GM12874 (cell line): Measurements from ENCODE around the gene ADAMTSL2.

ENCODE experiments used
- TF ChIP-seq, protein P1 (sequence below): IDR thresholded peaks from 2 replicates; pipeline ENCODE4 v1.5.1; 2011; ENCODE audit warnings: low read depth, mild to moderate bottlenecking, control low read depth, low read length, moderate library complexity; ENCODE audit not compliant: insufficient read depth

Gene ADAMTSL2

DNA sequence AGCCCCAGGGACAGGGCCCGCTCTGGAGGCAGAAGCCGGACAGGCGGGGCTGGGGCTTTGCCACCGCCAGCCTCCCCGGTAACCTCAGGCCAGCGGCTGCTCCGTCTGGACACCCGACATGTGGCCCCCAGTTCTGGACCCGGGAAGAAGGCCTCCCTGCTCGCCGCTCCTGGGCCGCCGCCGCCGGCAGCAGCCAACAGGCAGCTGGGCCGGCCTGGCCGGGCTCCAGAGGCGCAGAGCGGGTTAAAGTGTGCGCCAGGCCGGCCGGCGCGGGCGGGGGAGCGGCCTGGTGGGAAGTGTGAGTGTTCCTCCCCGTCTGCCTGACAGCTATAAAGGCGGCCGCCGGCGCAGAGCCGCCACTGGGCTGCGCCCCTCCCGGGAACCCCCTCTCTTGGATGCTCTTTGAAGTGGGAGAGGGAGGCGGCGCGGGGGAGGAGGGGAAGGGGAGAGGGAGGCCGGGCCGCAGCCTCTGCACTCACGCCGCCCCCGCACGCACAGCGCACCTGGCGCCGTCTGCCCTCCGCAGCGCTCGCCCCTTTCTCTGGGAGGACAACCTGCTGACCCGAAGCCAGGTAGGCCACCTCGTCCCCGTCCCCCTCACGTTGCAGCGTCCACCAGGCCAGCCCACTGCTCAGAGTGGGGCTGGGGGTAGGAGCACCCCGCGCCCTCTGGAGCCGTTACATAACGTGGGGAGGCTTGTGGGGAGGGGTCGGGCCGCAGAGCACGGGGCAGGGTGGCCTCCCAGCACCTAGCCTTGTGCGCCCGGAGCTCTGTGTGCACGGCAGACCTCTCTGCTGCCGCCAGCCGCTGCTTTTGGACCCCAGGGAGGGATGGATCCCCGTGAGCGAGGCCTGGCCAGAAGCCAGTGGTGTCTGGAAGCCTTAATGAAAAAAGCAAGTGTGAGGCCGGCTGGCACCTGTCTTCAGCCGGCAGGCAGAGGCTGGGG, at the start of gene ADAMTSL2:
Gene ADAMTSL2, plus strand, starts transcription at position 359 of the 946 bp plus-strand sequence. CDS start 2,009 bp downstream, outside the sequence.
- TF ChIP-seq, protein P1, sequence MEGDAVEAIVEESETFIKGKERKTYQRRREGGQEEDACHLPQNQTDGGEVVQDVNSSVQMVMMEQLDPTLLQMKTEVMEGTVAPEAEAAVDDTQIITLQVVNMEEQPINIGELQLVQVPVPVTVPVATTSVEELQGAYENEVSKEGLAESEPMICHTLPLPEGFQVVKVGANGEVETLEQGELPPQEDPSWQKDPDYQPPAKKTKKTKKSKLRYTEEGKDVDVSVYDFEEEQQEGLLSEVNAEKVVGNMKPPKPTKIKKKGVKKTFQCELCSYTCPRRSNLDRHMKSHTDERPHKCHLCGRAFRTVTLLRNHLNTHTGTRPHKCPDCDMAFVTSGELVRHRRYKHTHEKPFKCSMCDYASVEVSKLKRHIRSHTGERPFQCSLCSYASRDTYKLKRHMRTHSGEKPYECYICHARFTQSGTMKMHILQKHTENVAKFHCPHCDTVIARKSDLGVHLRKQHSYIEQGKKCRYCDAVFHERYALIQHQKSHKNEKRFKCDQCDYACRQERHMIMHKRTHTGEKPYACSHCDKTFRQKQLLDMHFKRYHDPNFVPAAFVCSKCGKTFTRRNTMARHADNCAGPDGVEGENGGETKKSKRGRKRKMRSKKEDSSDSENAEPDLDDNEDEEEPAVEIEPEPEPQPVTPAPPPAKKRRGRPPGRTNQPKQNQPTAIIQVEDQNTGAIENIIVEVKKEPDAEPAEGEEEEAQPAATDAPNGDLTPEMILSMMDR = no peak

DNA sequence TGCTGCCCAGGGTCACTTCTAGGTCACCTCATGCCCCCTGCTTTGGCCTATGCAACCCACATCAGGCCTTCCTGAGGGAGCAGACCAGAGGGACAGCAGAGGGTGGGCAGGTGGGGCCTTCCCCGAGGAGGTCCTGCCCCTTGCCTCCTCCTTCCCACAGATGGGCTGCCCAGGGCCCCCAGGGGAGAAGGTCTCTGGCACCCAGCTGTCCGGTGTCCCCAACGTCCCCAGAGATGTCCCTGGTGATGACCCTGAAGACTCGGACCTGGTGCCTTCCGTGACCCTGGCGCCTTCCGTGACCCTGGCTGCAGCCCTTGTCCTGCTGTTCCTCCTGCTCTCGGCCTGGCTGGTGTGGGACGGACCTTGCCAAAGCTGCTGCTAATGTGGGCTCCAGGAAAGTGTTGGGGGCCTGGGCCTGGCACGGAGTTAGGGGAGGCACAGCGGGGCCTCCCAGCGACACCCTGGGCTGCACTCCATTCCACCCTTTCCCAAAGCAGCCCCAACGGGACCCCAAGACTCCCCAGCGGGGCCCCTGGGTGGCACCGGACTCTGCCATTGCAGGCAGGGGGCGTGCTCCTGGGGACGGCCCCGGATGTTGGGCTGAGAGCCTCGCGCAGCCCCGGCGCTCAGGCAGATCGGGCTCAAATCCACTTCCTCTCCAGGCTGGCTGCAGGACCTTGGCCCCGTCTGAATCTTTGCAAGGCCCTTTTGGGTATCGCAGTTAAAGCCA, 48.8 kb upstream of the ADAMTSL2 start:
- TF ChIP-seq, protein P1 = no peak; the same call in 1 of the 2 replicates

DNA sequence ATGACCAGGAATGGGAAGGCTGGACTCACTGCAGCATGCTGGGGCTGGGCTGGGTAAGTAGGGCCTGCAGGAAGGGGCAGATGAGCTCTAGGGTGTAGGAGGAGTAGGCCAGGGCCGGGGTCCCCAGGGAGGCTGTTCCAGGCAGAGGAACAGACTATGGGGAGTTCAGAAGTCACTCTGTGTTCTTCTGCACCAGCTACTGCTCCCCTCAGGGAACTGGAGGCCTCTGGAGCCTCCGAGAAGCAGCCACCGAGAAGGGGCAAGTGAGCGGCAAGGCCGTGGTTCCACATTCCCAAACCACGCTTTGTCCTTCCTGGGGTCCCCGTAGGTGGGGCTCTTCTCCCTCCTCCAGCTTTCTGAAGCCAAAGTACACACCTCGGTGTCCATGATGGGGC, 47.2 kb upstream of the ADAMTSL2 start:
- TF ChIP-seq, protein P1 = no peak

DNA sequence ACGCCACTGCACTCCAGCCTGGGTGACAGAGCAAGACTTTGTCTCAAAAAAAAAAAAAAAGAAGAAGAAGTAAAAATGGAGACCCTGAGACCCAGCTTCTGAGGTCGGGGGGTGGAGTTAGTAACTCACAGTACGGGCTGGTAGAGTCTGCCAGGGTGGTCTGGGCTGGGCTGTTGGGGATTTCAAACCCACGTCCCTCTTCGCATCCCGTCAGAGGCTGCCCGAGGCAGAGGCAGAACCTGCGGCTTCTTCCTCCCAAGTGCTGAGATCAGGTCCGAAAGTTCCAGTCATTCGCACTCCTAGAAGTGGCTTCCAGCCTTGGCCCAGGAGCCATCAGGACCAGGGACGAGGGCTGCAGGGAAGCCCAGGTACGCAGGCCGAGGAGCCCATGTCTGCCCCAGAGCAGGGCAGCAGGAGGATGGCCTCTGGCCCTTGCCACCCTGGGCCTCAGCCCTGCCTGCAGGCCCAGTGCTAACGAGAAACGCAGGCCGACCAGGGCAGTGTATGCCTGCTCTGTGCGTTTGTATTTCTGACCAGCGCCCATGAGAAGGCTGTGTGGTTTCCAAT, 45.7 kb upstream of the ADAMTSL2 start:
- TF ChIP-seq, protein P1 = no peak

DNA sequence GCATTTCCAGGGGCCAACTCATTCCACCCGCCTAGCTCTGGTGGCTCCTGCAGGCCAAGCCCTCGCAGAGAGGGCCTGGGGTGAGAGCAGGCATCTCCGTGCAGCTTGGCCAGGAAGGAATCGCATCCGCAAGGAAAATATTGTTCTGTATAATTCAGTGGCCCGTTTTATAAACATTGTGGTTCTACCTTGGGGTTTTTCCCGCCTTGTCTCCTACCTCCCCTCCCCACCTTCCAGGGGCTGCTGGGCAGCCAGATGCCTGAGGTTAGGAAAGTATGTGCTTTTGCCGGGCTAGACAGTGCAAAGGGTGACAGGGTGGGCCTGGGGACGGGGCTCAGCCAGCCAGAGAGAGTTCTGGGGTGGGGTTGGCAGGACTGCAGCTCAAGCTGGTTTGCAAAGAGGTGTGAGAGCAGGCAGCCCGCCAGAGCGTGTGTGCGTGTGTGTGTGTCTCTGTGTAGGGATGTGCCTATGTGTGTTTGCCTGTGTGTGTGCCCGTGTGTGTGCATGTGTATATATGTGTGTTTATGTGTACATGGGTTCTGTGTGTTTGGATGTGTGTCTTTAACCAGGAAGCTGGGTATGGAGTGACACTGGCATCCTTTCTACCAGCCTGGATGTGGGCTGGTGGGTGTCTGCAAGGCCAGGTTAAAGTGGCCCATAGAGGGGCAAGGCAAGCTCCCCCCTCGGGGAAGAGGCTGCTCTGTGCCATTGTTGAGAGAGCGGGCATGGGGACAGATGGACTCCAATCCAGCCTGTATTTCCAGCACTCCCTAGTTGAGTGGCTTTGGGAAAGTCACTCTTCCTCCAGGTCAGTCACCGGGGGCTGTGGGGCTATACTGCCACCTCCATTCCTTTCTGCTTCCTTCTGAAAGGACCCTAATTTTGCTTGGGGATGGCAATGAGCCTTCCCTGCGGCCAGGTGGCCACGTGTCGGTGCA, 45.0 kb upstream of the ADAMTSL2 start:
- TF ChIP-seq, protein P1 = no peak

DNA sequence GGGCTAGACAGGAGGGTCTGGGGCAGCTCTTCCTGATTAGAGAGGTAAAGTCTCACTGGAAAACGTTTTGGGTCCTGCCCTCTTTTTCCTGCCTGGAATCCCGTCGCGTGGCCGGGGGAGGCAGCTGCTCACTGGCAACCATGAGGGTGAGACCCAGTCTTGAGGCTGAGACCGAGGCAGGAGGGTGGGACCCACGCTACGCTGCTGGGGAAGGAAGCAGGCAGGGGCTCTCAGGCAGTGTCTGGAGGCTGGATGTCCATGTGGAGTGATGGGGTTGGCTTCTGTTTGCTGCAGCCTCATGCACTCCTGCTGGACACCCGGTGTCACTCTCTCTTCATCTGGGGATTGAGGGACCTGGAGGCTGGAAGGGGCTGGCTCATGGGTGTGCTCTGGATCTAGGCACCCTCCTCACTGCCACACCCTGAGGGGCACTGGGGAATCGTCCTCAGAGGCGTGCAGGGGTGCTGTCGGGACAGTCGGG, 44.3 kb upstream of the ADAMTSL2 start:
- TF ChIP-seq, protein P1 = no peak
